Brain pericyte (primary cell): ENCODE measurements around the gene NRXN3.
"Not testable (repeated sequence)": the region's sequence is repeated elsewhere in the genome, so short reads cannot be mapped to it uniquely, and the experiment has no call there.

ENCODE experiments used
- DNase-seq: peaks from one replicate; pipeline ENCODE4 v3.0.0-alpha.2; 2012; ENCODE audit warnings: low read depth, low spot score

Gene NRXN3

GRCh38 chr14:79057333-79057732, 887.2 kb downstream of the NRXN3 start:
- DNase-seq, result no peak

- DNase-seq, result no peak
These were observed 892.1 kb downstream of the NRXN3 start for GRCh38 chr14:79062226-79062625.

DNA sequence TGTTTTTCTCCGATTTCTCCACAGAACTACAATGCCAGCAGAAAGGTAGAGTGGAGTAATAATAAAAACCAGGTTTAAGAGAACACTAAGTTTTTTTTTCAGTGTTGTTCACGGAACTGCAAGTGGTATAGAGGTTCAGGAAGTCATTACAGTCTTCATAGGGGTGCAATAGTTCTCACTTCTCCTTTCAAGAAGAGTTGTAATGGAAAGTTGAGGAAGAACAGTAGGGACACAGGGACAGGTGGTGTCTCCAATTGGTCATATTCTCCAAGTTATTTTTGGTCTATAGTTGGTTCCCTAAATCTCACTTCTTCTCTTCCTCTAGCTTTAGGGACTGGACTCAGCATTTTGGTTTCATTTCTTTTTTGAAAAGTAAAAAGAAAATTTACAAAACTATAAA, 894.0 kb downstream of the NRXN3 start:
- DNase-seq, result no peak

DNA sequence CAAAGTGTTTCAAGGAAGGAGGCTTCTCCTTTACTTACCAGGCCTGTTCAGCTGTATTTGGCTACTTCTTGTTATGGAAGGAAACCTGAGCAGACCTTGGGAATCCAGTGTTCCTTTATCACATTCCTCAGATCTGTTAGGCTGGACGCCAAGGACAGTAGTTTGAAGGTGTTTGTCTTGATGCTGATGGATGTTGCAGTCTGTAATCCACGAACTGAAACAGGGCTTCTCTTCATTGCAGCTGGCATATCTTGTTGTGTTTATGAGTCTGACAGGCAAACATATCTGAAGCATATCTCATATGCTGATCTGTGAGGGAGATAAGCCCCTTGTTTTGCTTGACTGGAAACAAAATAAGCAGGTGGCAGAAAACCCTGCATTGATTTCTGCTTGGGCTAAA, 904.3 kb downstream of the NRXN3 start:
- DNase-seq, result no peak

DNA sequence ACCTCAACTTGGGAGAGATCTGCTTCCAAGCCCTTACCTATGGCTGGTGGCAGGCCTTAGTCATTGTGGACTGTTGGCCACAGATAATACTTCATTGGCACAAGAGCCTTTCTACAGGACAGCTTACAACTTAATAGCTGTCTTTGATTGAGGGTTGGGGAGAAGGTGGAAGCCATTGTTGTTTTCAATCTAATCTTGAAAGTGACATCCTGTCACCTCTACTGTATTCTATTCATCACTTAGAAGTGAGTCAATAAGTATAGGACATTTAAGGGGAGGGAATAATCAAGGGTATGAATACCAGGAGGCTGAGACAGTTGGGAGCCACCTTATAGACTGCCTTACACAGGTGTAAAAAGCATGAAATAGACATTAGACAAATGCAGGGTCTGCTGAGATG, 906.3 kb downstream of the NRXN3 start:
- no peak for DNase-seq

- DNase-seq, result no peak
These were observed 906.9 kb downstream of the NRXN3 start for GRCh38 chr14:79077096-79077495.

DNA sequence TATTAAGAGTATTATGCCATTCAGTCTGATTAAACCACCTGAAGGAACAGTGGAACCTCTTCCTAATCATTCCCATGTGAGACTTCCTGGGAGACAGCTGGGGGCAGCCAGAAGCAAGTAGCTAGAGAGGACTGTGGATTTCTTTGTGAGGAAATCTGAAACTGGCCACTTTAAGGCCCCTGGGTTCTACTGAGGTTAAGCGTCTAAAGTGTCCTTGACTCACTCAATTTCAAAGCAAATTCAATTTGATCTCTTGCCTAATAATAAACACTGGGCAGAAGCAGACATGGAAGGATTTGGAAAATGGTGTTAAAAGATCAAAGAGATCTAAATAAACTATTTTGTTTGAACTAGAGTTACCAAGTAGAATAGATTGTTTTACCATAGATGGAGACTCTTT, 909.9 kb downstream of the NRXN3 start:
- DNase-seq, result no peak

GRCh38 chr14:79082883-79083282, 912.7 kb downstream of the NRXN3 start:
- no peak for DNase-seq

DNA sequence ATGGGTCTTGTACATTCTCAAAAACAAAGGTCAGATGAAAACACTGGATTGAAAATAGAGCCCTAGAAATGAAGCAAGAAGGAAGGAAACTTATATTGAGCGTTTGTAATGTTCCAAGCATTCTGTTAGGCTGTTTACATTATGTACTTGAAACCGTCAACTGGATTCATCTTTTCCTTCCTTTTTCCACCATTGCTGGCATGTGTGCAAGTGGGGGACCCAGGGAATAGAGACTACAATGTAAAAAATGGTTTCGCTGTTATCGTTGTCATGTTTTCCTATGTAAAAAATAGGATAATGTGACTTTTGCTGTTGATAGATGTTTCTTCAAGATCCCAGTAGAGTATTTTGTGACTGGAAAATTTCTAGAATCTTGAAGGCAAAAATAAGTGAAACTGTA, 913.2 kb downstream of the NRXN3 start:
- DNase-seq, result no peak

- DNase-seq, result no peak
These were observed 914.7 kb downstream of the NRXN3 start for GRCh38 chr14:79084861-79085260.

- DNase-seq, result no peak
These were observed 919.4 kb downstream of the NRXN3 start for GRCh38 chr14:79089576-79089975.

DNA sequence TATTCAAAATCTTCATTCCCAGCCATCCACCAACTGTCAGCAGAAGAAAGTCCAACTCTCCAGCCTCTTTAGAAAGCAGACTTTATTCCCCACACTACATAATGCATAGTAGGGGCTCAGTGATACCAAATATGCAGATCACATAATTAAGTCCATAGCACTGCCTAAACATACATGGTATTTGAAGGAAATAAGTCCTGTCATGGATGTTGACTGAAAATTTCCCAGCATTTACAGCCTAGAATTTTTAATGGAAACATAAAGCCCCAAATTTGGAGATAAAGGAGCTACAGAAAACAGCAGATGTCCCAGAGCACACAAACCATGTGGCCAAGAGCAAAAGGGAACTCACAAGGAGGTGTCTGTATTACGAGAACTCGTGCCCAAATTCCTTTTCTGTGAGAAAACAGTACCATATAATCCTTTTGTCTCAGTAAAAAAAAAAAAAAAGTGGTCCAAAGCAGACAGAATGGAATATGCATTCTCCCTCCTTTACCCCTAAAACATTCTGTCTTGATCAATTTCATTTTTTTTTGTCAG, 920.5 kb downstream of the NRXN3 start:
- no peak for DNase-seq

- DNase-seq, result no peak
These were observed 921.3 kb downstream of the NRXN3 start for GRCh38 chr14:79091381-79091963.

GRCh38 chr14:79093531-79093930, 923.4 kb downstream of the NRXN3 start:
- DNase-seq, result no peak

DNA sequence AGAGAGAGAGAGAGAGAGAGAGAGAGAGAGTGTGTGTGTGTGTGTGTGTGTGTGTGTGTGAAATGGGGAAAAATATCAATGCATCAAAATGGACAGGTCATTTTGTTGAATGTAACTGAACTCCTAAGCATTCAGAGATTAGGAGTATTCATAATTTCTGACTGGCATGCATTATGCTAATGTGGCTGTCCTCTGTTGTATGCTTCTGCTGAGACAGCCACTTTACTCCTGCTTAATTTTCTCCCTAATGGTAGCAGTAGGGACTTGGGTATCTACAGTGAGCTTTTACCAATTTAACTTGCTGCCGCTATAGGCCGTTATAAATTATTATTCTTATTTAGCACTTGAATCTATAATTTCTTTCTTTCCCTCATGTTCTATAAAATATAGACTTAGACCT, 924.8 kb downstream of the NRXN3 start:
- DNase-seq, result no peak

GRCh38 chr14:79096811-79097210, 926.6 kb downstream of the NRXN3 start:
- no peak for DNase-seq

DNA sequence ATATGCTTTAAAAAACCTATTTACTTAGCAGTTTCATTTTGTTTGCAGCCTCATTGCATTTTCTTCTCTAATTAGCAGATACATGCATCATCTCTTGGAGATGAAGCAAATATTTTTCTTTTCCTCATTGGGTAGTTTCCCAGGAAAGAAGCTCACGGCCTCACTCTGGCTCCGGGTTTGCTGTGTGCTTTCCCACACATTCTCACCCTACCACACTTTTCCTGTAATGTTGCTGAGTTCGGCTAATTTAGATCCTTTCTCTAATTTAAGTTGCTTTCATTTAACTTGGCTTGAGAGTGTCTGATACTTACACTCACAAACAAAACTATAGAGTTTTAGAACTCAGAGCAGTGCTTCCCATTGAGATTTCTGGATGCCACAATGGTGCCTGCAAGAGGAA, 928.2 kb downstream of the NRXN3 start:
- no peak for DNase-seq

GRCh38 chr14:79100578-79100977, 930.4 kb downstream of the NRXN3 start:
- DNase-seq, result no peak

DNA sequence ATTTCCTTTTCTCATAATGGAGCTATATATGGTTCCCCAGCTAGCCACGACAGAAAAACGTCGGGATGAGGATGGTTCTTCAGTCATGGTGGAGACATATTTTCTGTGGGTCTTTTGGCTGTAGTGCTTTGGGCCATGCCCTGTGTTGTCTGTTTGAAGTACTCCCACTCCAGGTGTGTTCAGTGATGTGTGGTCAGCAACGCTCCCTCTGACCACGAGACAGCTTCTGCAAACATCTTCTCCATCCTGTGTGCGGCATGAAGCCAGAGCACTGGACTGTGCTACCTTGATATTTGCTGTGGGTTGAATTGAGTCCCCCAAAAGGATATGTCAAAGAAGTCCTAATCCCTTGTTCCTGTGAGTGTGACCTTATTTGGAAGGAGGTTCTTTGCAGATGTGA, 931.2 kb downstream of the NRXN3 start:
- no peak for DNase-seq

- no peak for DNase-seq
These were observed 933.6 kb downstream of the NRXN3 start for GRCh38 chr14:79103764-79104163.

DNA sequence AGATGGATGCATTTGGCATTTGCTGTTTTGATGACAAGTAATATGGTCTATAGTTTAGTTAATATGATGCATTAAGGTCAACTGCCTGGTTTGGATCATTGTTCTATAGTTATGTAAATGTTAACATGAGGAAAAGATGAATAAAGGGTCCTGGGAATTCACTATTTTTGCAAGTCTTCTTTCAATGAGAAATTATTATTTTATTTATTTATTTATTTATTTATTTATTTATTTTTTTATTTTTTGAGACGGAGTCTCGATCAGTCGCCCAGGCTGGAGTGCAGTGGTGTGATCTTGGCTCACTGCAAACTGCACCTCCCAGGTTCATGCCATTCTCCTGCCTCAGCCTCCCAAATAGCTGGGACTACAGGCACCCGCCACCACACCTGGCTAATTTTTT, 940.4 kb downstream of the NRXN3 start:
- DNase-seq, result not testable (repeated sequence)

- DNase-seq, result no peak
These were observed 941.9 kb downstream of the NRXN3 start for GRCh38 chr14:79111987-79112501.

GRCh38 chr14:79117561-79117960, 947.4 kb downstream of the NRXN3 start:
- DNase-seq, result no peak

DNA sequence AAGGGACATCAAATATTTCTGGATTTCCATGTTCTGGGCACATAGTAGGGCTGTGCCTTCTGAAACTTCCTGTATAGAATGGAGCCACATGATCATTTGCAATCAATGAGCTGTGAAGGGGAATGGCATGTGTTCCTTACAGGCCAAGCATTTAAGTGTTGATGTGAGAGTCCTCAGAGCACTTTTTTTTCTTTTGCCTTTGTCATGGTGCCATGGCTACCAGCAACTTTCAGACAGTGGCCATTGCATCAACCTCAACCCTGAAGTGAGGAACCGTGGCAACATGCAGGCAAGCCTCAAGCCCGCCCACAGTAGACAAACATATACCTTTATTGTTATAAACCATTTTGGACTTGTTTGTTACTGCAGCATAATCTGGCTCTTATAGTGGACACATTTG, 948.1 kb downstream of the NRXN3 start:
- no peak for DNase-seq
